ENCODE results near the gene HTRA2. TPM values are rescaled to one million over a fixed set of nuclear protein-coding genes. Genes with fewer than 3 reads are reported as not detected.

The HTRA2 gene
- total RNA-seq, 2 donors from 2014 or later = 22.3 to 23.0 TPM

- DNase-seq (no peak), ATAC-seq (peak; percentile 20)
- intact Hi-C loops (cut with DNase I, micrococcal nuclease) = no loop called here
Observed at GRCh38 chr2:74573747-74574562, 44.2 kb downstream of the HTRA2 start.

- DNase-seq = no peak
- intact Hi-C loops (cut with DNase I, micrococcal nuclease) = no loop called here
- ATAC-seq = no peak
Observed at GRCh38 chr2:74575320-74575719, 45.6 kb downstream of the HTRA2 start.

GRCh38 chr2:74576211-74576862, 46.6 kb downstream of the HTRA2 start:
- ATAC-seq (no peak), DNase-seq (no peak)
- intact Hi-C loops (cut with DNase I, micrococcal nuclease) = no loop called here

GRCh38 chr2:74576863-74577229, 47.1 kb downstream of the HTRA2 start:
- DNase-seq (peak in 1 of 2 donors; percentile 37), ATAC-seq (peak; percentile 23)
- intact Hi-C loops (cut with DNase I, micrococcal nuclease) = no loop called here

- DNase-seq = no peak
- intact Hi-C loops (cut with DNase I, micrococcal nuclease) = no loop called here
- no peak for ATAC-seq
Observed at GRCh38 chr2:74577448-74577847, 47.7 kb downstream of the HTRA2 start.

GRCh38 chr2:74578408-74578807, 48.7 kb downstream of the HTRA2 start:
- intact Hi-C loops (cut with DNase I, micrococcal nuclease) = no loop called here
- ATAC-seq (no peak), DNase-seq (no peak)

- no peak for DNase-seq
- ATAC-seq = no peak
- intact Hi-C loops (cut with DNase I, micrococcal nuclease) = no loop called here
Observed at GRCh38 chr2:74581463-74581862, 51.7 kb downstream of the HTRA2 start.

GRCh38 chr2:74582184-74582583, 52.5 kb downstream of the HTRA2 start:
- intact Hi-C loops (cut with DNase I, micrococcal nuclease) = no loop called here
- ATAC-seq = no peak

More at GRCh38 chr2:74582184-74582583, 52.5 kb downstream of the HTRA2 start:
- no peak for DNase-seq

Other genes with a start within 250 kb of the HTRA2 start
- 1 to 10 TPM; 1.4 to 2.2 TPM for gene SLC4A5, start 186.5 kb upstream of the HTRA2 start, total RNA-seq
- gene DCTN1, start 149.6 kb upstream of the HTRA2 start, total RNA-seq = 100 to 1,000 TPM in 1 of 2 donors, 10 to 100 TPM in 1; 94.6 to 114 TPM
- 1 to 10 TPM in 1 of 2 donors, under 1 TPM in 1; 0.49 to 1.7 TPM for gene C2orf81, start 108.3 kb upstream of the HTRA2 start, total RNA-seq
- 1 to 10 TPM; 2.8 to 5.4 TPM for gene WDR54, start 108.2 kb upstream of the HTRA2 start, total RNA-seq
- gene RTKN, start 88.0 kb upstream of the HTRA2 start, total RNA-seq = 10 to 100 TPM; 47.6 to 51.9 TPM
- 10 to 100 TPM; 26.6 to 27.7 TPM for gene INO80B, start 74.8 kb upstream of the HTRA2 start, total RNA-seq
- 10 to 100 TPM; 48.4 to 56.6 TPM for gene WBP1, start 71.5 kb upstream of the HTRA2 start, total RNA-seq
- 10 to 100 TPM; 51.4 to 59.6 TPM for gene MOGS, start 64.6 kb upstream of the HTRA2 start, total RNA-seq
- 10 to 100 TPM; 63.6 to 65.0 TPM for gene MRPL53, start 57.3 kb upstream of the HTRA2 start, total RNA-seq
- 10 to 100 TPM; 22.4 to 23.9 TPM for gene CCDC142, start 46.9 kb upstream of the HTRA2 start, total RNA-seq
- 10 to 100 TPM; 23.6 to 29.7 TPM for gene TTC31, start 46.9 kb upstream of the HTRA2 start, total RNA-seq
- 1 to 10 TPM; 1.2 to 1.7 TPM for gene LBX2, start 30.3 kb upstream of the HTRA2 start, total RNA-seq
- 10 to 100 TPM; 18.4 to 20.2 TPM for gene PCGF1, start 22.2 kb upstream of the HTRA2 start, total RNA-seq
- under 1 TPM in 1 of 2 donors, not detected in 1; 0.56 TPM for gene TLX2, start 15.5 kb upstream of the HTRA2 start, total RNA-seq
- 10 to 100 TPM; 34.3 to 44.0 TPM for gene DQX1, start 3.7 kb upstream of the HTRA2 start, total RNA-seq
- gene AUP1, start 227 bp upstream of the HTRA2 start, total RNA-seq = 100 to 1,000 TPM; 124 to 133 TPM
- 1 to 10 TPM; 1.5 to 3.4 TPM for gene LOXL3, start 24.0 kb downstream of the HTRA2 start, total RNA-seq
- 10 to 100 TPM; 16.1 to 21.4 TPM for gene DOK1, start 24.8 kb downstream of the HTRA2 start, total RNA-seq
- under 1 TPM in 1 of 2 donors, not detected in 1; 0.56 TPM for gene M1AP, start 118.4 kb downstream of the HTRA2 start, total RNA-seq
- gene SEMA4F, start 124.3 kb downstream of the HTRA2 start, total RNA-seq = 1 to 10 TPM; 3.5 to 3.8 TPM